Naive thymus-derived CD4-positive, alpha-beta T cell (primary cell): Measurements from ENCODE around the gene TMEM30A. TPM values are rescaled to one million over a fixed set of nuclear protein-coding genes. Genes with fewer than 3 reads are reported as not detected.
A peak's percentile ranks its signal among the peaks of the same experiment; 100 is the strongest.

Source experiments
- ATAC-seq: fragments of 150-1000 bp; cut with Tn5 transposase; 2 replicates; pipeline ENCODE4 v1.10.0; 2021; ENCODE audit warnings: mild to moderate bottlenecking, moderate library complexity
- CTCF ChIA-PET: fragments of 350-600 bp; sonication (Branson Sonifier 250); formaldehyde crosslinking; loops from one replicate; lab custom pipeline; 2021; ENCODE audit warnings: antibody characterized with exemption; lab: Charles Lee
- POLR2A ChIA-PET: fragments of 350-600 bp; sonication (Branson Sonifier 250); formaldehyde crosslinking; loops from one replicate; lab custom pipeline; 2021; ENCODE audit warnings: antibody characterized with exemption, inconsistent platforms; lab: Charles Lee
- DNase-seq, 9 donors: peaks; one replicate each; pipeline versions ENCODE4 v3.0.0 to v3.0.0-alpha.2; 2020 to 2022; ENCODE audit warnings: mixed read lengths in 1 of 9
- H3K27ac ChIP-seq: one replicate; pipeline ENCODE4 v1.7.0; 2013; ENCODE audit warnings: mild to moderate bottlenecking, low read depth, low read length, moderate library complexity
- H3K27me3 ChIP-seq, 2 donors: one replicate each; pipeline ENCODE4 v1.7.0; 2013; ENCODE audit warnings: low read length in 2 of 2, mild to moderate bottlenecking in 2 of 2, moderate library complexity in 2 of 2; ENCODE audit not compliant: control insufficient read depth in 2 of 2, insufficient read depth in 2 of 2
- H3K36me3 ChIP-seq, 3 experiments: 1 replicate in 2 of 3; 2 replicates in 1 of 3; pipeline ENCODE4 v1.7.0; 2013; ENCODE audit warnings: low read length in 3 of 3, mild to moderate bottlenecking in 3 of 3, moderate library complexity in 1 of 3; ENCODE audit not compliant: insufficient read depth in 3 of 3, control insufficient read depth in 2 of 3
- H3K4me1 ChIP-seq, 2 donors: one replicate each; pipeline ENCODE4 v1.7.0; 2013; ENCODE audit warnings: low read length in 2 of 2, mild to moderate bottlenecking in 2 of 2, moderate library complexity in 1 of 2; ENCODE audit not compliant: control insufficient read depth in 2 of 2, insufficient read depth in 2 of 2
- H3K4me3 ChIP-seq: 2 replicates; pipeline ENCODE4 v1.7.0; 2013; ENCODE audit warnings: mild to moderate bottlenecking, low read length
- H3K9me3 ChIP-seq, 3 experiments: 1 replicate in 2 of 3; 2 replicates in 1 of 3; pipeline ENCODE4 v1.7.0; 2013; ENCODE audit warnings: low read length in 3 of 3; ENCODE audit not compliant: control insufficient read depth in 2 of 3
- H3K27ac Mint-ChIP-seq, 9 donors: one replicate each; pipeline ENCODE4 v1.8.0; 2020 to 2022; ENCODE audit warnings: mixed read lengths in 9 of 9, mild to moderate bottlenecking in 8 of 9, moderate library complexity in 5 of 9, inconsistent platforms in 2 of 9
- H3K27me3 Mint-ChIP-seq, 5 donors: one replicate each; pipeline ENCODE4 v1.8.0; 2021 to 2022; ENCODE audit warnings: mixed read lengths in 5 of 5, mild to moderate bottlenecking in 1 of 5
- H3K36me3 Mint-ChIP-seq, 5 donors: one replicate each; pipeline ENCODE4 v1.8.0; 2020 to 2022; ENCODE audit warnings: mixed read lengths in 5 of 5, mild to moderate bottlenecking in 3 of 5, inconsistent platforms in 1 of 5
- H3K4me1 Mint-ChIP-seq, 7 donors: one replicate each; pipeline ENCODE4 v1.8.0; 2020 to 2022; ENCODE audit warnings: mixed read lengths in 7 of 7, mild to moderate bottlenecking in 3 of 7, inconsistent platforms in 1 of 7
- H3K4me3 Mint-ChIP-seq, 10 donors: one replicate each; pipeline ENCODE4 v1.8.0; 2020 to 2022; ENCODE audit warnings: mild to moderate bottlenecking in 10 of 10, mixed read lengths in 10 of 10, moderate library complexity in 6 of 10, inconsistent platforms in 2 of 10
- H3K9me3 Mint-ChIP-seq, 11 donors: one replicate each; pipeline ENCODE4 v1.8.0; 2020 to 2022; ENCODE audit warnings: mixed read lengths in 11 of 11, mild to moderate bottlenecking in 4 of 11, inconsistent platforms in 1 of 11, moderate library complexity in 1 of 11
- intact Hi-C, 2 donors: fragments of 100-400 bp; cut with micrococcal nuclease; formaldehyde crosslinking; loops; one replicate each; pipeline ENCODE4 v1.15.1; 2023
- polyA plus RNA-seq, 2 donors: library from polyadenylated mRNA; unstranded; fragments of 300-500 nt; fragmentation: Illumina TruSeq; gene quantifications; one replicate each; pipeline ENCODE4 v1.2.3, GENCODE V29; 2021
- total RNA-seq, 6 experiments: library from RNA in 5 of 6; stranded (reverse) in 5 of 6; gene quantifications; 1 replicate in 5 of 6; 2 replicates in 1 of 6; pipeline ENCODE4 v1.2.3 and lab custom pipeline; 2021 to 2026

Gene TMEM30A
- total and polyA plus RNA-seq, 7 experiments from 2014 or later, result 26.7 to 91.4 (median 40.6) TPM

DNA sequence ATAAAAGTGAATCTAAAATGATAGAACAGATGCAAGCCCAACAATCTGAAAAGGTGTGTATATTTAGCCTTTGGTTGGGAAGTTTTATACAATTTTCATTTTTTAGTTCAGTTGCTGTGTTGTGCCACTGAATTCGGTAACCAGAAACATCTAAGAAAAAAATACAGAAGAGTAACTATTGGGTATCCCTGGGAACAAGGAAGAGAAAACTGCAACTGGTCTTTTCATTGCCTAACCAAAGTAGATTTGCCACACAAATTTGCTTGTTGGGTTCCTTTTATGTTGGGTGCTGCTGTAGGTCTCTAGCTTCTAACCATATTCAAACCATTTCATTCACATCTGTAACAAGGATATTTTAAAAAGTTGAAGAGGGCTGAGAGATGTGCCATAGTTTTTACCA lies 2.8 kb upstream of the TMEM30A start:
- ChIA-PET CTCF (no interaction called here), POLR2A (interaction anchor here (0.6 kb wide), 1 partner anchor 43 kb away, joined by 3 read pairs; the partner anchor contains the start of gene COX7A2)
- no peaks in the 10 kb centered on the region for H3K9me3 ChIP-seq
- intact Hi-C loops, result loop anchor here in 1 of 2 donors (10.0 kb wide), 1 partner anchor 407 kb away; no protein-coding TSS in a partner anchor
- ATAC-seq, result no peak
- no peaks in the 10 kb centered on the region for H3K9me3 Mint-ChIP-seq
- H3K27ac Mint-ChIP-seq, result peak overlapping the region in 1 of 9 donors; percentile 67
- DNase-seq, result no peak
- no peak overlapping the region for H3K27ac ChIP-seq
- H3K4me1 ChIP-seq, result peaks cover 4 to 9% of the 10 kb centered on the region in 2 donors
- H3K27me3 Mint-ChIP-seq, result no peaks in the 10 kb centered on the region
- no peaks in the 10 kb centered on the region for H3K27me3 ChIP-seq
- H3K36me3 Mint-ChIP-seq, result peaks cover 4 to 19% (median 10%) of the 10 kb centered on the region in 5 donors
- no peak overlapping the region for H3K4me3 ChIP-seq
- peaks cover 9 to 39% (median 27%) of the 10 kb centered on the region in 7 donors for H3K4me1 Mint-ChIP-seq
- peak overlapping the region in 2 of 10 donors; percentile 15 to 56 for H3K4me3 Mint-ChIP-seq
- peaks cover 0 to 6% (median 0%) of the 10 kb centered on the region in 3 experiments for H3K36me3 ChIP-seq

- no peak overlapping the region for H3K27ac ChIP-seq
- Mint-ChIP-seq H3K27me3 (no peaks in the 10 kb centered on the region), H3K27ac (peak overlapping the region in 3 of 9 donors; percentile 12 to 73 (median 22)), H3K4me3 (peak overlapping the region in 6 of 10 donors; percentile 2 to 80 (median 71)), H3K36me3 (peaks cover 4 to 19% (median 10%) of the 10 kb centered on the region in 5 donors), H3K4me1 (peaks cover 9 to 44% (median 30%) of the 10 kb centered on the region in 7 donors), H3K9me3 (no peaks in the 10 kb centered on the region)
- peaks cover 0 to 6% (median 0%) of the 10 kb centered on the region in 3 experiments for H3K36me3 ChIP-seq
- H3K4me3 ChIP-seq, result no peak overlapping the region
- H3K9me3 ChIP-seq, result no peaks in the 10 kb centered on the region
- peaks cover 5 to 11% of the 10 kb centered on the region in 2 donors for H3K4me1 ChIP-seq
- CTCF ChIA-PET, result no interaction called here
- no peak for DNase-seq
- POLR2A ChIA-PET, result no interaction called here
- ATAC-seq, result no peak
- no peaks in the 10 kb centered on the region for H3K27me3 ChIP-seq
- intact Hi-C loops, result loop anchor here in 1 of 2 donors (10.0 kb wide), 1 partner anchor 408 kb away; no protein-coding TSS in a partner anchor
Observed at GRCh38 chr6:75286955-75287354, 2.4 kb upstream of the TMEM30A start.

DNA sequence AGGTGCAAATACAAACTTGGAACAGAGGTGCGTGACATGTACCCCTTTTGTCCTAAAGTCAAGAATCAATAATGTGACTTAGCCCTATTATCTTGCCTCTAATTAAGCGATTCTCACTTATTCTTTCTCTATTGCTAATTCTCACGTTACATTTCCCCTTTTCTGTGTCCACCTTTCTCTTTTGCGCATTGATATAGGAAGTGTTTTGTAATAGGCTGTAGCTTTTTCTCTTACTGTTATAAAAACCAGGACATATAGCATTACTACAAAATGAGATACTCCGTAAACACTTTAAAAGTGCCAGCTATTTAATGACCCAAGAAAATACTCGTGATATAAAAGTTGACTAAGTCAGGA lies 669 bp upstream of the TMEM30A start:
- Mint-ChIP-seq H3K27ac (no peak overlapping the region), H3K4me1 (peaks cover 8 to 53% (median 39%) of the 10 kb centered on the region in 7 donors), H3K27me3 (no peaks in the 10 kb centered on the region), H3K9me3 (no peaks in the 10 kb centered on the region), H3K4me3 (no peak overlapping the region), H3K36me3 (peaks cover 4 to 19% (median 10%) of the 10 kb centered on the region in 5 donors)
- peaks cover 0 to 6% (median 0%) of the 10 kb centered on the region in 3 experiments for H3K36me3 ChIP-seq
- peak overlapping the region; percentile 88 for H3K27ac ChIP-seq
- no peak for ATAC-seq
- H3K4me3 ChIP-seq, result peak overlapping the region; percentile 85
- H3K27me3 ChIP-seq, result no peaks in the 10 kb centered on the region
- ChIA-PET CTCF (interaction anchor here (0.6 to 2.3 kb wide), 4 partner anchors 12 to 42 kb away, joined by 3 to 9 read pairs (median 4); partner anchors contain the start of gene COX7A2), POLR2A (interaction anchor here (0.7 to 2.9 kb wide), 5 partner anchors 9 to 1636 kb away, joined by 3 to 32 read pairs (median 5); partner anchors contain the start of genes COX7A2 and SENP6)
- H3K4me1 ChIP-seq, result peaks cover 21% of the 10 kb centered on the region in 2 donors
- peak in 1 of 9 donors; percentile 13 for DNase-seq
- no peaks in the 10 kb centered on the region for H3K9me3 ChIP-seq
- intact Hi-C loops, result loop anchor here (1.0 to 10.0 kb wide), 6 partner anchors 8 to 1824 kb away; partner anchors contain the start of genes EEF1A1 (in 1 of the 2) and MTO1 (in 1 of the 2)

DNA sequence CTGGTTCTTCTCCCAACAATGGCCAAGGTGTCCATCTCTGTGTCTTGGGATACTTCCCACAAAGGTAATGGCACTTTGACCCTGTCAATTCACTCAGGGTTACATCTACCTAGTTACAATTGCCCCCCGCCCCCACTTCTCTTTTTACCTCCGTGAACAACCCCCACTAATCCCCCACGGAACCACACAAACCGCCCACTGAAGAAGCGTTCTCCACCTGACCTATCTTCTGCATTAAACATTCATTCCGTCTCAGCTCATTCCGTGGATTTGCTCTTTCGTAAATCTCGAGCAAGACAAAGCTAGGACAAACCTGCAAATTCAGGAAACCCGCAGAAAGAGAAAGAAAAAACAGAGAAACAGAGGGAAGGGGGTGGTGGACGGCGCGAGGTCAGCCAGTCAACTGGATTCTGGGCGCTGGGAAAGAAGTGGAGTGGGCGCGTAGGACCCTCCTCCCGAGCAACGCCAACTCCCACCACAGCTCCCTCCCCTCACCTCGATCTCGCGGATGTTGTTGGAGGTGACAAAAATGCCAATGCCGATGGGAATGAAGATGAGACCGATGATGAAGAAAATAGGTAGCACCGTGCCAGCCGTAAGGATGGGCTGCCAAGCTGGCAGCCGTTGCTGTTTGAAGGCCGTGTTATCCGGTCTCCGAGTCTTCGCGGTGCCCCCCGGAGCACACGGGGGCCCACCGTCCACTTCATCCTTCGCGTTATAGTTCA lies 523 bp downstream of the TMEM30A start:
- H3K4me3 ChIP-seq, result peak overlapping the region; percentile 85
- DNase-seq (peak in 6 of 9 donors; percentile 5 to 48 (median 9)), ATAC-seq (peak; percentile 14)
- Mint-ChIP-seq H3K27me3 (no peaks in the 10 kb centered on the region), H3K4me3 (no peak overlapping the region), H3K9me3 (no peaks in the 10 kb centered on the region), H3K27ac (no peak overlapping the region), H3K4me1 (peaks cover 0 to 56% (median 51%) of the 10 kb centered on the region in 7 donors), H3K36me3 (peaks cover 4 to 16% (median 4%) of the 10 kb centered on the region in 5 donors)
- peaks cover 21 to 24% of the 10 kb centered on the region in 2 donors for H3K4me1 ChIP-seq
- H3K9me3 ChIP-seq, result no peaks in the 10 kb centered on the region
- no peaks in the 10 kb centered on the region for H3K27me3 ChIP-seq
- CTCF ChIA-PET, result interaction anchor here (0.6 to 2.3 kb wide), 4 partner anchors 10 to 40 kb away, joined by 3 to 9 read pairs (median 4); partner anchors contain the start of gene COX7A2
- peak overlapping the region; percentile 88 for H3K27ac ChIP-seq
- POLR2A ChIA-PET, result interaction anchor here (1.0 to 2.9 kb wide), 9 partner anchors 9 to 1763 kb away, joined by 3 to 32 read pairs (median 4); partner anchors contain the start of genes COX7A2, EEF1A1 and SENP6
- intact Hi-C loops, result loop anchor here (1.0 to 10.0 kb wide), 12 partner anchors 17 to 1832 kb away; partner anchors contain the start of genes COX7A2 (in 2 of the 2), EEF1A1 (in 2 of the 2), CGAS (in 1 of the 2) and MTO1 (in 1 of the 2)
- peaks cover 0 to 6% (median 0%) of the 10 kb centered on the region in 3 experiments for H3K36me3 ChIP-seq

GRCh38 chr6:75282706-75283105 lies 1.9 kb downstream of the TMEM30A start:
- peak overlapping the region in 5 of 10 donors; percentile 46 to 88 (median 60) for H3K4me3 Mint-ChIP-seq

DNA sequence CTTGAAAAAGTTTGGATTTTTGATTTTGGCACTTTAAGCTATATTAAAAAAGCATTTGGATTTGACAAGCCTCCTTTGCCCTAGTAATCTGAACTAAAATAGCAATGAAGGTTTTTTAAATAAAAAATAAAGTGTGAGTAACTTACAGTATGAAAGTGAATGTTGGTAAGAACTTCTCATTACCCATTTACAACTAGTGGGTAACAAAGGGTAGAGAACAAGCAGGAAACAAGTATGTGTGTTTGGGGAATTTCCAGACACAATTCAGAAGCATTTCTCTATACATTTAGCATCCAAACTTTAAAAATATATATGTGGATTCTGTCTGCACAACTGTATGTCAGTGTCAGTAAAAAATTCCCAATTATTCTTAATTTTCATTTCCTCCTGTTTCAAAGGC lies 2.9 kb downstream of the TMEM30A start:
- Mint-ChIP-seq H3K4me1 (peaks cover 5 to 53% (median 52%) of the 10 kb centered on the region in 7 donors), H3K27me3 (no peaks in the 10 kb centered on the region), H3K9me3 (no peaks in the 10 kb centered on the region), H3K4me3 (peak overlapping the region in 5 of 10 donors; percentile 23 to 80 (median 50)), H3K36me3 (peaks cover 4 to 17% (median 8%) of the 10 kb centered on the region in 5 donors), H3K27ac (peak overlapping the region in 1 of 9 donors; percentile 16)
- Histone ChIP-seq H3K4me1 (peaks cover 21 to 33% of the 10 kb centered on the region in 2 donors), H3K4me3 (no peak overlapping the region), H3K27me3 (no peaks in the 10 kb centered on the region), H3K9me3 (no peaks in the 10 kb centered on the region), H3K36me3 (peaks cover 0 to 6% (median 0%) of the 10 kb centered on the region in 3 experiments), H3K27ac (peak overlapping the region; percentile 8)
- ChIA-PET POLR2A (interaction anchor here (0.6 to 1.3 kb wide), 3 partner anchors 10 to 320 kb away, joined by 3 to 4 read pairs (median 3); partner anchors contain the start of gene SENP6), CTCF (interaction anchor here (1.0 kb wide), 1 partner anchor 19 kb away, joined by 3 read pairs; no protein-coding TSS in a partner anchor)
- intact Hi-C loops, result loop anchor here in 1 of 2 donors (1.0 to 10.0 kb wide), 3 partner anchors 9 to 1829 kb away; partner anchors contain the start of gene CGAS
- no peak for ATAC-seq
- DNase-seq, result no peak

More at GRCh38 chr6:75282706-75283105, 1.9 kb downstream of the TMEM30A start:
- Histone ChIP-seq H3K4me3 (peak overlapping the region; percentile 8), H3K36me3 (peaks cover 0 to 6% (median 0%) of the 10 kb centered on the region in 3 experiments), H3K27me3 (no peaks in the 10 kb centered on the region), H3K27ac (peak overlapping the region; percentile 40), H3K4me1 (peaks cover 21 to 32% of the 10 kb centered on the region in 2 donors), H3K9me3 (no peaks in the 10 kb centered on the region)
- Mint-ChIP-seq H3K27me3 (no peaks in the 10 kb centered on the region), H3K27ac (peak overlapping the region in 3 of 9 donors; percentile 18 to 68 (median 44)), H3K4me1 (peaks cover 0 to 58% (median 53%) of the 10 kb centered on the region in 7 donors), H3K9me3 (no peaks in the 10 kb centered on the region), H3K36me3 (peaks cover 0 to 19% (median 8%) of the 10 kb centered on the region in 5 donors)
- ATAC-seq, result no peak
- no peak for DNase-seq
- ChIA-PET CTCF (interaction anchor here (1.0 kb wide), 1 partner anchor 39 kb away, joined by 3 read pairs; no protein-coding TSS in a partner anchor), POLR2A (interaction anchor here (0.7 to 1.3 kb wide), 6 partner anchors 39 to 1762 kb away, joined by 3 to 4 read pairs (median 3); partner anchors contain the start of genes EEF1A1 and SENP6)
- intact Hi-C loops, result loop anchor here in 1 of 2 donors (5.0 to 10.0 kb wide), 2 partner anchors 412 to 1830 kb away; partner anchors contain the start of gene CGAS
